HG02870 (cell line): ENCODE results near the gene TK2.
"Not testable (repeated sequence)": the region's sequence is repeated elsewhere in the genome, so short reads cannot be mapped to it uniquely, and the experiment has no call there.

ENCODE experiments used
- ATAC-seq: cut with Tn5 transposase; IDR thresholded peaks from one replicate; pipeline ENCODE4 v1.9.1; 2021; ENCODE audit warnings: mild to moderate bottlenecking, moderate library complexity; ENCODE audit not compliant: unreplicated experiment

Gene TK2

GRCh38 chr16:66574081-66574480 is 24.2 kb upstream of the TK2 start:
- ATAC-seq: no peak

GRCh38 chr16:66572356-66572755 is 22.4 kb upstream of the TK2 start:
- ATAC-seq: no peak

GRCh38 chr16:66569827-66570405 is 20.0 kb upstream of the TK2 start:
- no peak for ATAC-seq

GRCh38 chr16:66569131-66569530 is 19.2 kb upstream of the TK2 start:
- no peak for ATAC-seq

- no peak for ATAC-seq
Observed at GRCh38 chr16:66568355-66568754, 18.4 kb upstream of the TK2 start.

GRCh38 chr16:66567270-66567669 is 17.3 kb upstream of the TK2 start:
- ATAC-seq: not testable (repeated sequence)

- ATAC-seq: no peak
Observed at GRCh38 chr16:66566051-66566901, 16.4 kb upstream of the TK2 start, which contains the start of gene CMTM1. Gene CMTM1 (plus strand): TSS chr16:66566439. CDS start chr16:66566514, 75 bp downstream.

GRCh38 chr16:66563574-66564334 is 13.8 kb upstream of the TK2 start:
- ATAC-seq: peak; percentile 67

GRCh38 chr16:66562986-66563385 is 13.1 kb upstream of the TK2 start:
- no peak for ATAC-seq

- ATAC-seq: no peak
Observed at GRCh38 chr16:66562409-66562808, 12.5 kb upstream of the TK2 start.

GRCh38 chr16:66561381-66562080 is 11.6 kb upstream of the TK2 start:
- ATAC-seq: no peak

- ATAC-seq: no peak
Observed at GRCh38 chr16:66560107-66560506, 10.2 kb upstream of the TK2 start.

- no peak for ATAC-seq
Observed at GRCh38 chr16:66554495-66554894, 4.6 kb upstream of the TK2 start.

GRCh38 chr16:66554021-66554420 is 4.1 kb upstream of the TK2 start:
- no peak for ATAC-seq

GRCh38 chr16:66553223-66553622 is 3.3 kb upstream of the TK2 start:
- no peak for ATAC-seq

GRCh38 chr16:66552286-66553177 is 2.6 kb upstream of the TK2 start, which contains the start of gene CKLF:
Gene CKLF (plus strand): TSS chr16:66552576. CDS start chr16:66552716, 140 bp downstream.
- ATAC-seq: peak; percentile 61

GRCh38 chr16:66551788-66552285 is 1.9 kb upstream of the TK2 start:
- no peak for ATAC-seq

GRCh38 chr16:66551348-66551759 is 1.4 kb upstream of the TK2 start:
- ATAC-seq: peak; percentile 28

- ATAC-seq: no peak
Observed at GRCh38 chr16:66548868-66549267, 1.1 kb downstream of the TK2 start.

GRCh38 chr16:66548068-66548467 is 1.9 kb downstream of the TK2 start:
- no peak for ATAC-seq
